Measurements from ENCODE around the gene RFX6.

The RFX6 gene

GRCh38 chr6:116966675-116967576 lies 89.9 kb downstream of the RFX6 start:
- no peak for DNase-seq (ENCODE audit: low read depth)
- TF ChIP-seq CTCF (conservative IDR thresholded peaks at IDR 0.05; ENCODE audit: low read depth, low read length): no peak
- no peak overlapping the region for H3K4me3 ChIP-seq (ENCODE audit: low read depth, low read length)

GRCh38 chr6:116969211-116969863 lies 92.3 kb downstream of the RFX6 start:
- peak; percentile 81 for TF ChIP-seq CTCF (conservative IDR thresholded peaks at IDR 0.05; ENCODE audit: low read depth, low read length)
- H3K4me3 ChIP-seq (ENCODE audit: low read depth, low read length): no peak overlapping the region
- peak; percentile 80 for DNase-seq (ENCODE audit: low read depth)

GRCh38 chr6:116971959-116972358 lies 94.9 kb downstream of the RFX6 start:
- H3K4me3 ChIP-seq (ENCODE audit: low read depth, low read length): no peak overlapping the region
- peak; percentile 64 for TF ChIP-seq CTCF (conservative IDR thresholded peaks at IDR 0.05; ENCODE audit: low read depth, low read length)
- peak; percentile 67 for DNase-seq (ENCODE audit: low read depth)

GRCh38 chr6:116973976-116974375 lies 96.9 kb downstream of the RFX6 start:
- H3K4me3 ChIP-seq (ENCODE audit: low read depth, low read length): no peak overlapping the region
- TF ChIP-seq CTCF (conservative IDR thresholded peaks at IDR 0.05; ENCODE audit: low read depth, low read length): no peak
- no peak for DNase-seq (ENCODE audit: low read depth)

GRCh38 chr6:116974526-116975316 lies 97.7 kb downstream of the RFX6 start:
- no peak overlapping the region for H3K4me3 ChIP-seq (ENCODE audit: low read depth, low read length)
- no peak for DNase-seq (ENCODE audit: low read depth)
- TF ChIP-seq CTCF (conservative IDR thresholded peaks at IDR 0.05; ENCODE audit: low read depth, low read length): no peak

GRCh38 chr6:116975600-116975999 lies 98.6 kb downstream of the RFX6 start:
- peak; percentile 14 for DNase-seq (ENCODE audit: low read depth)
- H3K4me3 ChIP-seq (ENCODE audit: low read depth, low read length): no peak overlapping the region
- TF ChIP-seq CTCF (conservative IDR thresholded peaks at IDR 0.05; ENCODE audit: low read depth, low read length): no peak

Data from choroid plexus epithelial cell (primary cell).